GM21360 (cell line): Measurements from ENCODE around the gene UGT8.
A peak's percentile ranks its signal among the peaks of the same experiment; 100 is the strongest.

ENCODE experiments used
- ATAC-seq: cut with Tn5 transposase; IDR thresholded peaks from one replicate; pipeline ENCODE4 v1.9.1; 2021; ENCODE audit warnings: mild to moderate bottlenecking, moderate library complexity; ENCODE audit not compliant: unreplicated experiment

The UGT8 gene

DNA sequence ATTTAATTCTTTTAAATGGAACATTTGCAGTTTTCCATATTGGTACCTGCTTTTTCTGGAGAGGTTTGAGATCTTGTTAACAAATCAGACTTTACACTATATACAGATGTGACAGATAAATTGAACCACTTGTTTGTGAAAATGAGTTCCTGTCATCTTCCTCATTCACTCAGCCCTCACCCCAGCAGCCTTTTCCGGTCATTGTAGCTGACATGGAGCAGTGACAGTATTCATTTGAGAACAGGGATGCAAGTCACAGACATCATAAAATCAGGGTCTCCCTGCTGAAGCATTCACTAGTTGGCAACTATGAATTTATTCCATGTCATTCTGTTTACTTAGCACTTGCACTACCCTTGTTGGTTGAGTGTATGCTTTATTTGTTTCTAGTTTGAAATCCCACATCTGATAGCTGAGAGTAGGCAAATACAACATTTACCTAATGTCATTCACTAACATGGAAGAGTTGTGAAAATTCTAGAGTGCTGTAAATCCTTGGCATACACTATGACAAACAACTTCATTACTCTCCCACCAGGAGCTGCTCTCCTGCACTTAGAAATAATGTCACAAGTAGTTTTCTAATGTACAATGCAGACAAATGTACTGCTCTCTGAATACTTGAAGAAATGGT lies 78.9 kb downstream of the UGT8 start:
- ATAC-seq, result no peak

DNA sequence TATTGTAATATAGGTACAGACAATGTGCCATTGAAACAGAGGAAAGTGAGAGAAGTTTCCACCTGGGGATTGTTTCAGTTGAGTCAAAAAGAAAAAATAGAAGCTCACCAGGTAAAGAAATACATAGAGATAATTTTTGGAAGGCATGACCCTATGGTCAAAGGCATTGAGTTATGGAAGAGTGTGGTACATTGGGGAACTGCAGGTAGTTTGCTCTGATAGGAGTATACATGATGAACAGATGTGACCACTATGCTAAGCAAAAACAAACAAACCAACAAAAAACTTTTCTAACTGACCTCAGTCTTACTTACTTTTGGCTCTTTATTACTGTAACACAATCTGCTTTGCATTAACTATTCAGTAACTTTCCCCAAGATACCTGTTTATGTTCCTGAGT lies 85.9 kb downstream of the UGT8 start:
- ATAC-seq, result no peak

DNA sequence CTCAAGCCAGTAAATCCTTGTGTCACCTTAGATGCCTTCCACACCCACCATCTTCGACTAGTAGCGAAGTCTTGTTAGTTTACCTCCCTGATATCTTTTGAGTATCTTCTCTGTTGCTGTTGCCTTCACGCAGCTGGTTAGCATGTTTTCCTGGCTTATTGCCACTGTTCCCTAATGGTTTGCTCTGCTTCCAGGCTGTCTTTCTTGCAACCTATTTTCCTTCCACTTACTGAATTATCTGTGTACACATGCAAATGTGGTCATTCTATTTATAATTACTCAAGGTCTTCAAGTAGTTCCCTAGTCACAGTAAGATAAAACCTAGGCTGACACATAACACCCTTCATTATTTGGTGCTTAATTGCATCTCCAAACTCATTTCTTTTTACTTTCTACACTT lies 89.5 kb downstream of the UGT8 start:
- no peak for ATAC-seq

DNA sequence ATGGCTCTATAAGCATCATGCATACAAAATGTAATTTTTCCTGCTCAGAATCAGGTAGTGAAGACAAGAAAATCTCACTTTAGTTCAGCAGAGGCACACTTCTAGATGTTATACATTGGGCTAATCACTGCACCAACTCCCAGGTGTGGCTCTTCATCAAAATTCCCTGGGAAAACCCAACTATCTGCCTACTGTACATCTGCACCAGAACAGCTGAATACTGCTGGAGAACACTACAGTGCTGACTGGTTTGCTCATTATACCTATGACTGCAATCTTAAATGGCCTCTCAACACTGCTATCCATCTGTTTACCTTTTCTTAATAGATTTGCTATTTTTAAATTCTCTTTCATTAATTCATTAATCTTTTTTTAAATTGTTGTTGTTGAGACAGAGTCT lies 92.0 kb downstream of the UGT8 start:
- no peak for ATAC-seq

DNA sequence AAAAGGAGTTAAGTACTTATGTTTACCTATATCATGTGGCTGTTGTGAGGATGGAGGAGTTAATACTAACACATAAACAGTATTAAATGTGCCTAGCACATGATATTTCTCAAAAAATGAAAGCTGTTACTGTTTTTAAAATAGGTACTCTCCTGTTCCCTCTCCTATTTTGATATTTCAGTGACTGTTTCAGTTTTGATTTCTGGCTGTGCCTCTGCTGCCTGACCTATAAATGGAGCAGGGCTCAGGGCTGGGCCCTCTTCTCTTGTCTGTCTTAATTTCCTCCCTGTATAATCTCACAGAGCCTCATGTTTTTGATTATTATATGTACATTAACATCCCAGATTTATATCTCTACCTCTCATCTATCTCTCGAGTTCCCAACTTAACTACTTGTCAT lies 93.3 kb downstream of the UGT8 start:
- peak; percentile 94 for ATAC-seq

DNA sequence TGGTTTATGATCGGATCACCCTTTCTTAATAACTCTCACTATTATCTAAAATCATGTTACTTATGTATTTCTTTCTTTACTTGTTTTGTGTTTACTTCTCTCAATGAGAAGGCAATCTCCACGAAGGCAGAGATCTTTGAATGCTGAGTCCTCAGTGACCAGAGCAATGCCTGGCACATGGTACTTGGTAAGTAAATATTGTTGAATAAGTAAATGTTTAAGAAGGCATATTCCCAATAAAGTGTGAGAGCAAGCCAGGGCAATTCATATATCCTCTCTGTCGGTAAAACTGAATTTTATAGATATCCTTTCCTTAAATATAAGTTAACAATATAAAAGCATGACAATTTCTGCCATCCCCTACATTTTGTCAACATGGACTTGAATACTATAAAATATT lies 94.4 kb downstream of the UGT8 start:
- ATAC-seq, result no peak

DNA sequence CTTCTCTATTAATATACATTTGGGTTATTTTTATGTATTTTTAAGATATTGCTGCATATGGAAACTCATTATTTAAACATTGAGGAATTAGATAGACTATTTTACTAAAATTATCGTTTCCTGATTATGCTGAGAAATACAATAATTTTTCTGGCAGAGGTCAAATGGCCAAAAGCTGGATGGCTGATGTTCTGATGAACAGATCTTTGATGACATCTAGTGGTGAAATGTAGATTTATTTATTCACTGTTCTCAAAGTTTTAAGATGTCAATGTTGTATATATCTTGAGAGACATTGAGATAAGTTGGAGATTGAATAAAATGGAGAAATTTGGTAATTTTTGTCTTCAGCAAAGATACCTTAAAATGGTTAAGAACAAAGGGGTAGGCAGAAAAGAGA lies 96.2 kb downstream of the UGT8 start:
- no peak for ATAC-seq

DNA sequence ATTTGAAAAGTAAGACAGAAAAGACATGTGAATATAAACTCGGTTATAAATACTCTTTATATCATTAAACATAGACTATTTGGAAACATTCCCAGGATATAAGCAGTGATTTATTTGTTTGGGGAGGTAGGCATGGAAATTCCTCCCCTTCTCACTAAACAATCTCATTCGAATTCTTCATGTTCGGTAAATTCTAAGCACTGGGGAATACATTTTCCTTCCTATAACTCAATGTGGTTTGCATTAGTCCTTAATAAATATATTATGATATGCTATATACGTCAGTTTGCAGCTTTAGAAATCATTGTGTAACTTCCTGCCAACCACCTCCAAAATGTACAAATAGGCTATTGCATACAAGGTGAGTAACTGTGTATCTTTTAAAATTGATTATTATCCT lies 99.6 kb downstream of the UGT8 start:
- ATAC-seq, result no peak

DNA sequence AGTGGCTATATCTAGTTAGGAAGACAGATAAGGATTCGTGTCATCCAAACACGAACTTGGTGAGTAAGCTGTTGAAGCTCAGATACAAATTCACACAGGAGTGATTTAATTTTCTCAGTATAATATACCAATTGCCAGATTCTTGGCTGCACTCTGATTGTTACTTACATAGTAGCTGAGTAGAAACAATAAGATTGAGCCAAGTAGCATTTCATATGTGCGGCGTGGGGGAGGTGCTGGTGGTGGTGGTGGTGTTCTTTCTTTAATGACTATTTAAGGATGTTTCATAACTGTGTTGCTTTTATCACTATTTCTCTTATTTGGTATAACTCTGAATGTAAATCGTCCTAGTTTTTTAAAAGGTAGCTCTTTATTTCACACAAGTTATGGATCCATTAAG lies 102.9 kb downstream of the UGT8 start:
- no peak for ATAC-seq

DNA sequence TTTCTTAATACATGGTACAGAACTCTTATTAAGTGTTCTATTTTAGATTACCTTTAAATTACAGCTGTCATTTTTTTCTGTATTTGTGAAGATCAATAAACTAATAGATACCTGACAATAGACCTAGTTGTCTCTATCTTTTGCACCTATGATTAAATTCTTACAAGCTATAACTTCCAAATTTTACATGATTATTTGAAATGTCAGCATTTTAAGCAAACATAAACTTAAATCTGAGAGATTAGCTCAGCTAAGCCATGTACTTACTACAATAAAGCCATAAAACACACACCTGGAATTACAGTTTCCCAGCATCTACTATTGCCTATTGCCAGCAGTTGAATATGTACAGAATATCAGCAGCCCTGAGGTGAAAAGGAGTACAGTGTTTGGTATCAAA lies 118.8 kb downstream of the UGT8 start:
- no peak for ATAC-seq

DNA sequence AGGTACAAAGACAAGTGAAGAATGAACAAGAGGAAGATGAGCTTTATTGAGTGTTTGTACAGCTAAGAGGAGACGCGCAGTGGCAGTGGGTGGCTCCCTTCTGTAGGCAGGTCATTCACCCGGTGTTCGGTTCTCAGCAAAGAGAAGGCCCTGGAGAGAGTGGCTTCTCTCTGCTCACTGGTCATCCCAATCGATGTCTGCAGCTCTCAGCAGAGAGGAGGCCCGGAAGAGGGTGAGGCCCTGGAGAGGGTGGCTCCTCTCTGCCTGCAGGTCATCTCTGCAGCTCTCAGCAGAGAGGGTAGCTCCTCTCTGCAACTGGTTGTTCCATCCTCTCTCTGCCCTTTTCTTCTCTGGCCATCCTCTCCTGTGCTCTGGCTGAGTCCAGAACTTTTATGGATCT lies 126.5 kb downstream of the UGT8 start:
- ATAC-seq, result no peak

DNA sequence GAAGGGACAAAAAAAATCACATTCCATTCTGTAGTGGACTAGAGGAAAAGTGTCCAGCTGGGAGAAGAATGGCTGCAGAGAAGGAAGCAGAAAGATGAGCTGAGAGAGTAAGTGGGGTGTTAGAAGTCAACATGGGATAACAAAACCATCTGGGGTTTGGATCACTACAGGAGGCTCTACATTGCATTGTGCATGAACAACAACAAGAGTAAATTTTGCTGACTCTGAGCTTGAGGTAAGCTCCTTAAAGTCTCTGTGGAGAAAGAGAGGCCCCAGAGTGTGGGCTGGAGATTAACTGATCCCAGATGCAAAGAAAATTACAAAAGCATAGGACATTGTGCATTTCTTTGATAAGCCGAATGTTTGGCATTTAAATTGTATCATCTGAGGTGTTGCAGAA lies 128.9 kb downstream of the UGT8 start:
- ATAC-seq, result no peak
